Activated gamma-delta T cell treated with anti-CD3 and anti-CD28 coated beads, Interleukin-2, amount 50 U/mL, for 16 hours (primary cell): ENCODE results near the gene ISG15.
"Not testable (repeated sequence)": the region's sequence is repeated elsewhere in the genome, so short reads cannot be mapped to it uniquely, and the experiment has no call there.

ENCODE experiments used
- DNase-seq: peaks from one replicate; pipeline ENCODE4 v3.0.0-alpha.2; 2020; ENCODE audit warnings: low read depth

The ISG15 gene

DNA sequence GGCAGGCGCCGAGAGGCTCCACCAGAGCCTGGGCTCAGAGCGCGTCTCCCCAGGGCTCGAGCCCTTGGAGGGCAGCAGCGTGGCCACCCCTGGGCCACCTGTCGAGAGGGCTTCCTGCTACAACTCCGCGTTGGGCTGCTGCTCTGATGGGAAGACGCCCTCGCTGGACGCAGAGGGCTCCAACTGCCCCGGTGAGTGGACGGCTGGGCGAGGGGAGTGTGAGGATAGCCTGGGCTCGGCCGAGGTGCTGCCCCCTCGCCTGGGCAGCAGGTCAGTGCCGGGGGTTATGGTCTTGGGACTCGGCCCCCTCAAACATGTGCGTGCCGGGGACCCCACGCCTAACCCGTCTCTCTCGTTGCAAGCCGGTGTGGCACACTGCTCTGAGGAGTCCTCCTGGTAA, 33.5 kb downstream of the ISG15 start:
- no peak for DNase-seq

- no peak for DNase-seq
Observed at GRCh38 chr1:1047407-1047806, 34.1 kb downstream of the ISG15 start.

GRCh38 chr1:1047963-1048362, 34.7 kb downstream of the ISG15 start:
- no peak for DNase-seq

GRCh38 chr1:1048765-1049164, 35.5 kb downstream of the ISG15 start:
- DNase-seq = no peak

GRCh38 chr1:1049318-1050165, 36.2 kb downstream of the ISG15 start:
- DNase-seq = no peak

- DNase-seq = no peak
Observed at GRCh38 chr1:1050577-1051052, 37.3 kb downstream of the ISG15 start.

GRCh38 chr1:1051127-1051810, 38.0 kb downstream of the ISG15 start:
- no peak for DNase-seq

- DNase-seq = no peak
Observed at GRCh38 chr1:1052003-1052840, 38.9 kb downstream of the ISG15 start.

DNA sequence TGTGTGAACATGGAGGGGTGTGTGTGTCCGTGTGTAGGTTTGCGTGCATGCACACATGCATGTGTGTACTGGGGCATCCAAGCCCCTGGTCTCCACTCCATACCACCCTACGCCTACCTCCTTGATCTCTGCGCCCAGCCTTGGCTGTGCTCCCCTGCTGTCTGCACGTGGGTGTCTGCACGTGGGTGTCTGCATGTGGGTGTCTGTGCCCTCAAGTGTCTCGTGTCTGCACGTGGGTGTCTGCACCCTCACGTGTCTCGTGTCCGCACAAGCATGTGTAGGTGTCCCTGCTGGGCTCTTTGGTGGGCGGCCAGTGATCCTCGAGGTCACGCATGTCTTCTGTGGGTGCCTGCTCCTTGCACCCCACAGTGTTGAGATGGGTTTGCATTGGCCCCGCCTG, 39.7 kb downstream of the ISG15 start:
- no peak for DNase-seq

DNA sequence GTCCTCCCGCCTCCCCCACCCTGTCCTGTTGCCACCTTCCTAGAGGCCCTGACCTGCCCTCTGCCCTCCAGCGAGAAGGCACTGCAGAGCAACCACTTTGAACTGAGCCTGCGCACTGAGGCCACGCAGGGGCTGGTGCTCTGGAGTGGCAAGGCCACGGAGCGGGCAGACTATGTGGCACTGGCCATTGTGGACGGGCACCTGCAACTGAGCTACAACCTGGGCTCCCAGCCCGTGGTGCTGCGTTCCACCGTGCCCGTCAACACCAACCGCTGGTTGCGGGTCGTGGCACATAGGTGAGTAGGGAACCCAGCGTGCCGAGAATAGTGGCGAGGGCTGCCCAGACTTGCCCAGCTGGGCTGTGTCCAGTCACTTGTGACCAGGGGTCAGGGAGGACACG, 40.4 kb downstream of the ISG15 start:
- DNase-seq = no peak

DNA sequence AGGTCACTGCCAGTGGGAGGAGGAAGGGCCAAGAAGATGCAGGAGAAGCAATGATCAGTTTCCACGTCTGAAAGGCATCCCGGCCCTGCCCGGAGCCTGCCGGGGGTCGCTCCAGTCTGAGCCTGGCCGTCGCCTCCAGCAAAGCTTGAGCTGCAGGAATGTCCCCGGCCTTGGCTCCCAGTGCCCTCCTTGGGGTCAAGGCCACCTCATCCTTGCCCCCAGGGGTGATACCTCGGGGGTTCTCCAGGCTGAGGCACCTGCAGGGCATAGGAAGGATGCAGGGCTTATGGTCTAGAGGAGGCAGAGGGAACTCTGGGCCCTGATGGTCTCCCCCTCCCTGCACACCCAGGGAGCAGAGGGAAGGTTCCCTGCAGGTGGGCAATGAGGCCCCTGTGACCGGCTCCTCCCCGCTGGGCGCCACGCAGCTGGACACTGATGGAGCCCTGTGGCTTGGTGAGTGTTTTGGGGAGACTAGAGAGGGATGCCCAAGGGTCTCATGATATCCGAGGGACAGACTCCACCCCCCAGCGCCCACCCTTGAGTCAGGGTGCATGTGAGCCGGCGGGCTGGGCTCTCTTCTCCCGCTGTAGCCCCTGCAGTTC, 40.9 kb downstream of the ISG15 start:
- no peak for DNase-seq

DNA sequence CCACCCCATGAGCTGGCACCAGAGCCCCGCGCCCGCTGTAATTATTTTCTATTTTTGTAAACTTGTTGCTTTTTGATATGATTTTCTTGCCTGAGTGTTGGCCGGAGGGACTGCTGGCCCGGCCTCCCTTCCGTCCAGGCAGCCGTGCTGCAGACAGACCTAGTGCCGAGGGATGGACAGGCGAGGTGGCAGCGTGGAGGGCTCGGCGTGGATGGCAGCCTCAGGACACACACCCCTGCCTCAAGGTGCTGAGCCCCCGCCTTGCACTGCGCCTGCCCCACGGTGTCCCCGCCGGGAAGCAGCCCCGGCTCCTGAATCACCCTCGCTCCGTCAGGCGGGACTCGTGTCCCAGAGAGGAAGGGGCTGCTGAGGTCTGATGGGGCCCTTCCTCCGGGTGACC, 41.7 kb downstream of the ISG15 start:
- no peak for DNase-seq

GRCh38 chr1:1055841-1056736, 42.8 kb downstream of the ISG15 start:
- DNase-seq = no peak

DNA sequence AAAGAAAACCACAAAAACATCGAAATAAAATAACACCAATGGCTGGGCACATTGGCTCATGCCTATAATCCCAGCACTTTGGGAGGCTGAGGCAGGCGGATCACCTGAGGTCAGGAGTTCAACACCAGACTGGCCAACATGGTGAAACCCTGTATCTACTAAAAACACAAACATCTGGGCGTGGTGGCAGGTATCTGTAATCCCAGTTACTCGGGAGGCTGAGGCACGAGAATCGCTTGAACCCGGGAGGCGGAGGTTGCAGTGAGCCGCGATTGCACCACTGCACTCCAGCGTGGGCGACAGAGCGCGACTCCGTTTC, 44.4 kb downstream of the ISG15 start:
- DNase-seq = not testable (repeated sequence)

DNA sequence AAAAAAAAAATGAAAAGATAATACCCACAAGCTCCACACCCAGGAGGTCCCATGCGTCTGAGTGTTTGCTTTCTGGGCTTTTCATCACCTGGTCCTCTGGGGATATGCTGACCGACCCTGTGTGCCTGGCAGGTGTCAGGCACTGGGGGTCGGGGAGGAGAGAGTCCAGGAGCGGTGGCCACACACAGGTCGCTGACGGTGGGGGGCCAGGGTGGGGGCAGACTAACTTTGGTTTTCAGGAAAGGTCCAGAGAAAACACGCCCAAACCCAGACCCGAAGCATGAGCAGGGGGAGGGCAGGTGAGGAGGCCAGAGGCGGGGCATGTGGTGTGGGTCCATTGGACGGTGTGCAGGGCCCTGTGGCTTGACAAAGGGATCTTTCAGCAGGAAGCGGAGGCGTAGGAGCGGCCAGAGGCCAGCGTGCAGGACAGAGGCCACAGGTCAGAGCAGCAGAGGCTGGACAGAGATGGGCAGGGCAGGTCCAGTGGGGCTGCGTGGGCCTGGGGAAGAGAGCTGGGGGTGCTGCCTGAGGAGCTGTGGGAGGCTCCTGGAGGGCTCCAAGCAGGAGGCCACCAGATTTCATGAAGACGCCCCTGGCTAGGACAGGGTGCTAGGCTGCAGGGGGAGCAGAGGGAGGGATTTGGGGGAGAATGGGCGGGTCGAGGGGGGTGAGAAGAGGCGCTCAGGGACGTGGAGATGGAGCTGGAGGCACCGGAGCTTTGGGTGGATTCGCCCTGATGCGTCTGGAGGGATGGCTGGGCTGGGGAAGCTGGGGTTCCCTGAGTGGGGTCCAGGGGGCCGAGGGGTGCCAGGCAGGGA, 45.0 kb downstream of the ISG15 start:
- DNase-seq = no peak

DNA sequence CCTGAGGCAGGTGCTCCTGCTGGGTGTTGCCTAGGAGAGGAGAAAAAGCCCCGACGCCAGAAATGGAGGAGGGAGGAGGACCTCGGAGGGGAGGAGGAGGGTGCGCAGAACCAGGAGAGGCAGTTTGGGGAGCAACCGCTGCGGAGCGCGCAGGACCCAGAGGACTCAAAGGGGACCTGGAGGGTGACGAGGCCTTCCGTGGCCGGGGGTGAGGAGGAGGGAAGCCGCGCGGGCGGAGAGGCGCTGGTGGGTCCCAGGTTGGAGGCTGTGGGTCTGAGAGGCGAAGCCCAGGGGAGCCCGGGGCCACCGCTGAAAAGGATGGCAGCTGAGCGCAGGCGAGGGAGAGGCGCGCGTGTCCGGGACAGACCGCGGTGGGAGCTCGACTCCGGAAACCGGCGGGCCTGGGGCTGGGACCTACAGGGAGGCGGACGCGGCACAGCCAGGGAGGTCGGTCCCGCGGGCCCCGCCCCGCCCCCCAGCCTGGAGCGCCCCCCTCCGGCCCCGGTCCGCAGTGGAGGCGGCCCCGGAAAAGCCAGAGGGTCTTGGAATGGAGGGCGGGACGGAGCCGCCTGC, 45.7 kb downstream of the ISG15 start:
- DNase-seq = no peak

GRCh38 chr1:1059494-1060280, 46.4 kb downstream of the ISG15 start:
- peak; percentile 91 for DNase-seq

- DNase-seq = no peak
Observed at GRCh38 chr1:1060281-1061000, 47.1 kb downstream of the ISG15 start.
